NCI-H2107 treated with DMSO at 0.1 percent for 48 hours (cell line): ENCODE data around the gene CELF2.

Experiments used
- DNase-seq: peaks from one replicate; lab custom pipeline; 2025; ENCODE audit not compliant: unreplicated experiment; lab: John Stamatoyannopoulos, UW

CELF2 gene

GRCh38 chr10:11290156-11290890 lies 272.7 kb downstream of the CELF2 start:
- DNase-seq: no peak

- no peak for DNase-seq
Measured at GRCh38 chr10:11292576-11293302, 275.1 kb downstream of the CELF2 start.

GRCh38 chr10:11293332-11293731 lies 275.7 kb downstream of the CELF2 start:
- no peak for DNase-seq

- no peak for DNase-seq
Measured at GRCh38 chr10:11294831-11295450, 277.3 kb downstream of the CELF2 start.

- DNase-seq: no peak
Measured at GRCh38 chr10:11295492-11295891, 277.8 kb downstream of the CELF2 start.

- DNase-seq: no peak
Measured at GRCh38 chr10:11297136-11297535, 279.5 kb downstream of the CELF2 start.

- no peak for DNase-seq
Measured at GRCh38 chr10:11298116-11298515, 280.4 kb downstream of the CELF2 start.

- no peak for DNase-seq
Measured at GRCh38 chr10:11299125-11299524, 281.5 kb downstream of the CELF2 start.

- no peak for DNase-seq
Measured at GRCh38 chr10:11300026-11300425, 282.4 kb downstream of the CELF2 start.

- DNase-seq: no peak
Measured at GRCh38 chr10:11300563-11300962, 282.9 kb downstream of the CELF2 start.

GRCh38 chr10:11301571-11302111 lies 284.0 kb downstream of the CELF2 start:
- DNase-seq: no peak

GRCh38 chr10:11302181-11302580 lies 284.5 kb downstream of the CELF2 start:
- DNase-seq: no peak

GRCh38 chr10:11303361-11304170 lies 285.9 kb downstream of the CELF2 start:
- no peak for DNase-seq

- no peak for DNase-seq
Measured at GRCh38 chr10:11304906-11305585, 287.4 kb downstream of the CELF2 start.

GRCh38 chr10:11305825-11306593 lies 288.3 kb downstream of the CELF2 start:
- no peak for DNase-seq

- no peak for DNase-seq
Measured at GRCh38 chr10:11307004-11307403, 289.3 kb downstream of the CELF2 start.

- no peak for DNase-seq
Measured at GRCh38 chr10:11307937-11308336, 290.3 kb downstream of the CELF2 start.

- DNase-seq: no peak
Measured at GRCh38 chr10:11311027-11311426, 293.4 kb downstream of the CELF2 start.

GRCh38 chr10:11313463-11313862 lies 295.8 kb downstream of the CELF2 start:
- no peak for DNase-seq
